GM21528 (cell line): Measurements from ENCODE around the gene TRPC4AP.

Experiments
- ATAC-seq: cut with Tn5 transposase; IDR thresholded peaks from one replicate; pipeline ENCODE4 v1.9.1; 2021; ENCODE audit warnings: mild to moderate bottlenecking, moderate library complexity; ENCODE audit not compliant: unreplicated experiment, low FRiP score

The TRPC4AP gene

GRCh38 chr20:35004051-35004725 is 88.4 kb downstream of the TRPC4AP start:
- no peak for ATAC-seq

GRCh38 chr20:35003211-35004031 is 89.2 kb downstream of the TRPC4AP start:
- ATAC-seq: no peak

- ATAC-seq: no peak
Observed at GRCh38 chr20:35002426-35003210, 90.0 kb downstream of the TRPC4AP start.

GRCh38 chr20:35001596-35002362 is 90.8 kb downstream of the TRPC4AP start:
- ATAC-seq: no peak

DNA sequence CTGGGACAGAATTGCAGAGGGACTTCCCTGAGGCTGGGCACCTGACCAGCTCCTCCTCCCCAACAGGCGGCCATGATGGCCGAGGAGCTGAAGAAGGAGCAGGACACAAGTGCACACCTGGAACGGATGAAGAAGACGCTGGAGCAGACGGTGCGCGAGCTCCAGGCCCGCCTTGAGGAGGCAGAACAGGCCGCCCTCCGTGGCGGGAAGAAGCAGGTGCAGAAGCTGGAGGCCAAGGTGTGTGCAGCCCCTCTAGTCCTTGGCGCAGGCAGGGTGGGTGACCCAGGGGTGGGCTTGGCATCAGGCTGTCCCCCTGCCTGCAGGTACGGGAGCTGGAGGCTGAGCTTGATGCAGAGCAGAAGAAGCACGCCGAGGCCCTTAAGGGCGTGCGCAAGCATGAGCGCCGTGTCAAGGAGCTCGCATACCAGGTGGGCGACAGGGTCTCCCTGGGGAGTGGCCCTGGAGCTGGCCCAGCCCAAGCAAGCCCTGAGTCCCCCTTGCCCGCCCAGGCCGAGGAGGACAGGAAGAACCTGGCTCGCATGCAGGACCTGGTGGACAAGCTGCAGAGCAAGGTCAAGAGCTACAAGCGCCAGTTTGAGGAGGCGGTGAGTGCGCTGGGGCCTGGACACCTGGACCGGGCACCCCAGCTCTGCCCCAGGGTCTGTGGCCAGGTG is 91.5 kb downstream of the TRPC4AP start:
- ATAC-seq: no peak

DNA sequence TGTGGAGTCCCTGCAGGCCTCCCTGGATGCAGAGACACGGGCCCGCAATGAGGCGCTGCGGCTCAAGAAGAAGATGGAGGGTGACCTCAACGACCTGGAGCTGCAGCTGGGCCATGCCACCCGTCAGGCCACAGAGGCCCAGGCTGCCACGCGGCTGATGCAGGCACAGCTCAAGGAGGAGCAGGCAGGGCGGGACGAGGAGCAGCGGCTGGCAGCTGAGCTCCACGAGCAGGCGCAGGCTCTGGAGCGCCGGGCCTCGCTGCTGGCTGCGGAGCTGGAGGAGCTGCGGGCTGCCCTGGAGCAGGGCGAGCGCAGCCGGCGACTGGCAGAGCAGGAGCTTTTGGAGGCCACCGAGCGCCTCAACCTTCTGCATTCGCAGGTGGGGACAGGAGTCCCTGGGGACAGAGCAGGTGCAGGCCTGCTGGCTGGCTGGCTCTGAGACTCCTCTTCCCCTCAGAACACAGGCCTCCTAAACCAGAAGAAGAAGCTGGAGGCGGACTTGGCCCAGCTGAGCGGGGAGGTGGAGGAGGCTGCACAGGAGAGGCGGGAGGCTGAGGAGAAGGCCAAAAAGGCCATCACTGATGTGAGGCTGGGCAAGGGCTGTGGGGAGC is 92.2 kb downstream of the TRPC4AP start:
- no peak for ATAC-seq

GRCh38 chr20:34999782-35000181 is 92.8 kb downstream of the TRPC4AP start:
- no peak for ATAC-seq

- ATAC-seq: no peak
Observed at GRCh38 chr20:34999021-34999451, 93.6 kb downstream of the TRPC4AP start.

DNA sequence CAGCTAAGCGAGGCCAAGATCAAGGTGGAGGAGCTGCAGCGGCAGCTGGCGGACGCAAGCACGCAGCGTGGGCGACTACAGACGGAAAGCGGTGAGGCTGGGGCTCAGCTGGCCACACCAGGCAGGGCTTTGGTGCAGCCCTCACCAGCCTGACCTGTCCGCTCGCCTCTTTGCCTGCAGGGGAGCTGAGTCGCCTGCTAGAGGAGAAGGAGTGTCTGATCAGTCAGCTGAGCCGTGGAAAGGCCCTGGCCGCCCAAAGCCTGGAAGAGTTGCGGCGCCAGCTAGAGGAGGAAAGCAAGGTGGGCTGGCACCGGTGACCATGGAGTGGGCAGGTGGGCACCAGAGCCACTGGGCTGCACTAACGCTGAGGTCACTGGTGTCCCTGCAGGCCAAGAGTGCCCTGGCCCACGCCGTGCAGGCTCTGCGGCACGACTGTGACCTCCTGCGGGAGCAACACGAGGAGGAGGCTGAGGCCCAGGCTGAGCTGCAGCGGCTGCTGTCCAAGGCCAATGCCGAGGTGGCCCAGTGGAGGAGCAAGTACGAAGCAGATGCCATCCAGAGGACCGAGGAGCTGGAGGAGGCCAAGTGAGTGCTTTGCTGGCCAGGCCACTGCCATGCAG is 94.2 kb downstream of the TRPC4AP start:
- ATAC-seq: no peak

DNA sequence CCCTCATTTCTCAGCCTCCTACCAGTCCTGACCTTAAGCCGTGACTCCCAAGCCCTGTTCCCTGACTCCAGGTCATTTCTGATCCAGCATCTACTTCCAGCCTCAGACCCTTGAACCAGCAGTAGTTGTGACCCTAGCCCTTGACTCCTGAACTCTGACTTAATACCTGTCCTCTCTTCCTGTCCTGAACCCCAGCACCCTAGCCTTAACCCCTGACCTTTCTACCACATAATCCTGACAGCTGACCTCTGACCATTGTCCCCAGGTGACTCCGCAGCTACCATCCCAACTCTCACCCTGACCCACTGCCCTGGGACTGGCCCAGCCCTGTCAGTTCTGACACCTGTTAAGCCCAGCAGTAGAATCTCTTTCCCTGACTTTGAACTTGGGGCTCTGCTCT is 94.8 kb downstream of the TRPC4AP start:
- ATAC-seq: no peak

DNA sequence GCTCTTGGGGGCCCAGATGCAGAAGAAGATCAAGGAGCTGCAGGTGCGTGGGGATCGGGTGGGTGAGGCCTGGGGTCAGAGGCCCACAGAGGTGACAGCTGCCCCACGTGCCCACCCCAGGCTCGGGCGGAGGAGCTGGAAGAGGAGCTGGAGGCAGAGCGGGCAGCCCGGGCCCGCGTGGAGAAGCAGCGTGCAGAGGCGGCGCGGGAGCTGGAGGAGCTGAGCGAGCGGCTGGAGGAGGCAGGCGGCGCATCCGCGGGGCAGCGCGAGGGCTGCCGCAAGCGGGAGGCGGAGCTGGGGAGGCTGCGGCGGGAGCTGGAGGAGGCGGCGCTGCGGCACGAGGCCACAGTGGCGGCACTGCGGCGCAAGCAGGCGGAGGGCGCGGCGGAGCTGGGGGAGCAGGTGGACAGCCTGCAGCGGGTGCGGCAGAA is 95.5 kb downstream of the TRPC4AP start:
- ATAC-seq: no peak

DNA sequence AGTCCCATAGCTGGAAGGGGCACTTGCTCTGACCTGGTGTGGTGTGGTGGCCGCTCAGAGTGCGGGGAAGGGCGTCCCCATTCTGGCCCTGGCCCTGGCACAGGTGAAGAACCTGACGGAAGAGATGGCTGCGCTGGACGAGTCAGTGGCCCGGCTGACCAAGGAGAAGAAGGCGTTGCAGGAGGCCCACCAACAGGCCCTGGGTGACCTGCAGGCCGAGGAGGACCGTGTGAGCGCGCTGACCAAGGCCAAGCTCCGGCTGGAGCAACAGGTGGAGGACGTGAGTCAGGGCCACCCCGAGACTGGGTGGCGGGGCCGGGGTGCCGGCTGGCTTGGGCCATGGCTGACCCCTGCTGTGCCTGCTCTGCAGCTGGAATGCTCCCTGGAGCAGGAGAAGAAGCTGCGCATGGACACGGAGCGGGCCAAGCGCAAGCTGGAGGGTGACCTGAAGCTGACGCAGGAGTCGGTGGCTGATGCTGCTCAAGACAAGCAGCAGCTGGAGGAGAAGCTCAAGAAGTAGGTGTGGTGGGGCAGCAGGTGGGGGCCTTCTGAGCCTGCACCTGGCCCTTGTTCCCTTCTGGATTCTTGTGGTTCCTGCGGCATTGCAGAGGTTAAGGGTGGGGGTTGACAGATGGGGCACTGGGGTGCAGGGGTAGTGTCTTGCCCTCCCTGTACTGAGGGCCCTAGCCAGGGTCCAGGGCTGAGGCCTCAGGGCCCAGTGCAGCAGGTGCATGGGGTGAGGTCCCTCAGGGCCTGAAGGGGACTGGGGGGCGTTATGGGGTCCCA is 96.2 kb downstream of the TRPC4AP start:
- no peak for ATAC-seq

GRCh38 chr20:34995696-34996095 is 96.9 kb downstream of the TRPC4AP start:
- no peak for ATAC-seq

DNA sequence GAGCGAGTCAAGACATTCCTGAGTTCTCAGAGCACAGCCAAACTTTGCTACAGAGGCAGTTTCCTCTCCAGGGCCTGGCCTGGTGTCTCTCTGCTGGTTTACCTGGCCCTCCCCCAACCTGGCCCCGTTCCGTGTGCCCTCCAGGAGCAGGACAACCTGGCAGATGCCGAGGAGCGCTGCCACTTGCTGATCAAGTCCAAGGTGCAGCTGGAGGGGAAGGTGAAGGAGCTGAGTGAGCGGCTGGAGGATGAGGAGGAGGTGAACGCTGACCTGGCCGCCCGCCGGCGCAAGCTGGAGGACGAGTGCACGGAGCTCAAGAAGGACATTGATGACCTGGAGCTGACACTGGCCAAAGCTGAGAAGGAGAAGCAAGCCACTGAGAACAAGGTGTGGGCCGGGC is 97.4 kb downstream of the TRPC4AP start:
- no peak for ATAC-seq

DNA sequence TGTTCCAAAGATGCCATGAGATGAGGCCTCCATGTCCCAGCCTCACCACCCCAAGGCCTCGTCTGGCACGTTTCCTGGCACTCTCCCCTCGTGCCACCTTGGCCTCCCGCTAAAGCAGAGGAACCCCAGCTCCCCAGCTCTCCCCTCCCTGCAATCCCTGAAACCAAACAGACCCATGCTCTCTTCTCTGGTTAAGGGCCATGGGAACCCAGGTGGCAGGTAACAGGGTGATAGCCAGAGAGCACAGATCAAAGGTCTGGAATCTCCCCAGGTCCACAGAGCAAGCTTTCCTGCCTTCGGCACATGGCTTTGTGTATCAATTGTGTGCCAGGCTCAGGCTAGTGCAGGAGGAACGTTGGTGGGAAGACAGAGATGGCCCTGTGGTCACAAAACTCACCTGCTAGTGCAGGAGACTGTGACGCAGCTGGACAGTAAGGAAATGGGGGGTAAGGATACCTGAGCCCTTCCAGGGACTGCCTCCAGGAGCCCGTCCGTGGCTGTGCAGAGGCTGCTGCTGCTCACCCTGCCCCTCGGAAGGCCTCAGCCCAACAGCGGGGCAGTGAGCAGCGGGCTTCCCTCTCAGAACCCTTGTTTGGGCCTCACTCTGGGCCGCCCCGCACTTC is 98.0 kb downstream of the TRPC4AP start:
- ATAC-seq: no peak

GRCh38 chr20:34993941-34994508 is 98.6 kb downstream of the TRPC4AP start:
- ATAC-seq: no peak

GRCh38 chr20:34992751-34993417 is 99.7 kb downstream of the TRPC4AP start:
- no peak for ATAC-seq
